ENCODE measurements around the gene TLK2.
"Not testable (repeated sequence)": the region's sequence is repeated elsewhere in the genome, so short reads cannot be mapped to it uniquely, and the experiment has no call there.

Gene TLK2

DNA sequence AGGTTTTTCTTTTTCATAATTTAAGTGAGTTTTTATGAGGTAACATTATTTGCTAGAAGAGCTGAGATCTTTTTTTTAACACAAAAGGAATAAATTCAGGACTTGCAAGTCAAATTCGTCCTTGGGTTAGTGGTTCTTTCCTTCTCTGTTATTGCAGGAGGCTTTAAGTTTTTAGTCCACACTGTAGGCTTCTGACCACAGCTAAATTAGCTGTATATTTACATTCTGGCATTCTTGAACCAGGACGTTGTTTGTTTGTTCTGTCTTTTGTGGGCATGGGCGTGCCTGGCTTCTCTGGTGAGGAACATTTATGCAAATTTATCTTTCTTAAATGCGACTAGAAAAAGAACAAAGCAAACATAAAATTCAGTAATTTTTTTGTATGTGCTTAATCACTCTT lies 80.3 kb downstream of the TLK2 start:
- DNase-seq (ENCODE audit: low read depth in 2 of 2) = not testable (repeated sequence)

- not testable (repeated sequence) for DNase-seq (ENCODE audit: low read depth in 2 of 2)
Measured at GRCh38 chr17:62560971-62561370, 82.3 kb downstream of the TLK2 start.

DNA sequence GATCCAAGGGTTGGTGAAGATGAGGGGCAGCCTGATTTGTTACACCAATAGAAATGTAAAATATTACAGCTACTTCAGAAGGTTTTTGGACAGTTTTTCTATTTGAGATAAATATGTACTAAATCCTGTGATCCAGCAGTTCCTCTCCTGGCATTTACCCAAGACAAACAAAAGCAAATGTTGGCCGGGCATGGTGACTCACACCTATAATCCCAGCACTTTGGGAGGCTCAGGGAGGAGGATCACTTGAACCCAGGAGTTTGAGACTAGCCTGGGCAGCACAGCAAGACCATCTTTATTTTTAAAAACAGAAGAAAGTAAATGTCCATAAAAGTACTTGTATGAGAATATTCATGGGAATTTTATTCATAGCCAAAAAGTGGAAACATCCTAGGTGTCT lies 84.0 kb downstream of the TLK2 start:
- DNase-seq (ENCODE audit: low read depth in 2 of 2) = no peak

GRCh38 chr17:62565817-62566216 lies 87.2 kb downstream of the TLK2 start:
- no peak for DNase-seq (ENCODE audit: low read depth in 2 of 2)

- DNase-seq (ENCODE audit: low read depth in 2 of 2) = no peak
Measured at GRCh38 chr17:62566996-62567578, 88.5 kb downstream of the TLK2 start.

GRCh38 chr17:62572488-62572887 lies 93.9 kb downstream of the TLK2 start:
- DNase-seq (ENCODE audit: low read depth in 2 of 2) = no peak

- no peak for DNase-seq (ENCODE audit: low read depth in 2 of 2)
Measured at GRCh38 chr17:62572888-62573401, 94.3 kb downstream of the TLK2 start.

DNA sequence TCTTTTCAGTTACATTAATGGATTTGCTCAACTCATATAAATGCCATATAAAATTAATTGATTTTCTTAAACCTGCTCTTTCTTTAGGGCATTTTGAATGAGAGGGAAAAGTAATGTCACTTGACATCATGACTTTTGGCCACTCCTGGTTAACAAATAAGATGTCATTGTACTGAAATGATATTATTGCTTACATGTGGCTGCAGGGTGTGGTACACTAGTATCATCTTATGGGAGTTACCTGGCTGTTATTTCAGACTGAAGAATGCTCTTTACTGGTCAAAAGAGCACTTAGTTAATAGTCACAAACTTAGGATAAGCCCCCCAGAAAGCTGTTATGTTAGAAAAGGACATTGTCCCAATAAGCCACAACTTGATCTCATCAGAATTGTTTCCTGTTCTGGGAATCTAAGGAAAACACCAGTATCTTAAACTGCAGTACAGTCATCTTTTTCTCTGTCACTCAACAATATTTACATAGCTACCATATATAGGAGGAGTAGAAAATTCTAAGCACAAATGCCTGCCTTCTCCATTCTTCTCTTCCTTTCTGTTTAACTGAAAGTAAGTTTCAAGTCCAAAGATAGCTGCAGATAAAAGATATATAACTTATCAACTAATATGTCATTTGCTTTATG lies 95.0 kb downstream of the TLK2 start:
- no peak for DNase-seq (ENCODE audit: low read depth in 2 of 2)

DNA sequence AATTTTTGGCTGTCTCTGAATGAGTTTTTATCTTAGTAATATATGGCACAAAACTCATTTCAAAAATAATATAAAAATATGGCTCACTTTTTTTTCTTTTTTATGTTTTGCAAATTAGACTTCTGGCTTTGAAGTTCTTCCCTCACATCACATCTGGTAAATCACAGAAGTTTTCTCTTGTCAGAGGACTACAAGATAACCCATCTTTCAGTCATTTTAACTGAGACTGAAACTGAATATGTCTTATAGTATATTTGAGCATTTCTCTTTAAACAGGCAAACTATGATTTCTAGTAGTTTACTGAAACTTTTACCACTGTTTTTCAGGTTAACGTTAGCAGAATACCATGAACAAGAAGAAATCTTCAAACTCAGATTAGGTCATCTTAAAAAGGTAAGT lies 97.8 kb downstream of the TLK2 start:
- DNase-seq (ENCODE audit: low read depth in 2 of 2) = no peak

GRCh38 chr17:62578757-62579487 lies 100.3 kb downstream of the TLK2 start:
- no peak for DNase-seq (ENCODE audit: low read depth in 2 of 2)

- DNase-seq (ENCODE audit: low read depth in 2 of 2) = no peak
Measured at GRCh38 chr17:62580947-62581346, 102.3 kb downstream of the TLK2 start.

DNA sequence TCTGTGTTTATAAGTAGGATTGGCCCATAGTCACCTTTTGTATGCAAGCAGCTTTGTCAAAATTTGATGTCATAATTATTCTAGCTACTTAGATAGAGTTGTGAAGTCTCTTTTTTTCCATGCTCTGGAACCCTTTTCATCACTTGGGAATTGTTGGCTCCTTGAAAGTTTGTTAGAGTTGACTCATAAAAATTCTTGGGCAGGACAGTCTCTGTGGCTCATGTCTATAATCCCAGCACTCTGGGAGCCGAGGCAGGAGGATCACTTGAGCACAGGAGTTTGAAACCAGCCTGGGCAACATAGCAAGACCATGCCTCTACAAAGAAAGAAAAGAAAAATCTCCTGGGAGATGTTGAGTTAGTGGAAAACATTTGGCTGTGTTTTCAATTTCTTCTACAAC lies 103.1 kb downstream of the TLK2 start:
- no peak for DNase-seq (ENCODE audit: low read depth in 2 of 2)

GRCh38 chr17:62587554-62587953 lies 108.9 kb downstream of the TLK2 start:
- no peak for DNase-seq (ENCODE audit: low read depth in 2 of 2)

DNA sequence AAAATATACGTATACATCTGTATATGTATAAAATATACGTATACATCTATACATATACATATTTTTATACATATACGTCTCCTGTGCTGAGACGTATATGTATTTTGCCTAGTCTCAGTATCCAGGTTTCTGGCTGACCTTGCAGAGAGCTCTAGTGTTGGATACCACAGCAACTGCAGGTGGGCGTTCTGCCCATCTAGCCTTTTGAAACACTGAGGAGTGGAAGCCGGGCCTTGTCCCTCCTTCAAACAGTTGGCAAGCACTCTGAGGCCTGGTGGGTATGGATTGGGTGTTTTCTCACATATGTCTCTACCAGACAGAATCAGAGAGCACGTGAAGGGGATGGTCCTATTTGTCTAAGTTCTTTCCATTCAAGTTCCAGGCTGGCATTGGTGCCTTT lies 109.5 kb downstream of the TLK2 start:
- no peak for DNase-seq (ENCODE audit: low read depth in 2 of 2)

DNA sequence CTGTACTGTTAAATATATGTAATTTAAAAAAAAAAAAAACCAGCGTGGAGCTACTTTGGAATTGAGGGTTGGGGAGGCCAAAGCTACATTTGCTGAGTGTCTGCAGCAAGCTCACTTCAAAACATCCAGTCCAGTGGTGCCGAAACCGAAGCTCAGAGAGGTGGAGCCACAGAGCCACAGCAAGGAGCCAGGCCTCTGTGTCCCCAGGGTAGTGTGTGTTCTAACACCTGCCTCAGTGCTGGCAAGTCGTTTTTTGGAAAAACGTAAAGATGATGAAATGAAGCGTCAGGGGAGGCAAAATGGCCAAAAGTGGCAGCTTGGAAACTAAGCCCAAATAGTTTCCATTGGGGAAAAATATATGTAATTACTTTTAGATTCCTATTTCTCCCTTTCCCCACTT lies 112.7 kb downstream of the TLK2 start:
- DNase-seq (ENCODE audit: low read depth in 2 of 2) = no peak

DNA sequence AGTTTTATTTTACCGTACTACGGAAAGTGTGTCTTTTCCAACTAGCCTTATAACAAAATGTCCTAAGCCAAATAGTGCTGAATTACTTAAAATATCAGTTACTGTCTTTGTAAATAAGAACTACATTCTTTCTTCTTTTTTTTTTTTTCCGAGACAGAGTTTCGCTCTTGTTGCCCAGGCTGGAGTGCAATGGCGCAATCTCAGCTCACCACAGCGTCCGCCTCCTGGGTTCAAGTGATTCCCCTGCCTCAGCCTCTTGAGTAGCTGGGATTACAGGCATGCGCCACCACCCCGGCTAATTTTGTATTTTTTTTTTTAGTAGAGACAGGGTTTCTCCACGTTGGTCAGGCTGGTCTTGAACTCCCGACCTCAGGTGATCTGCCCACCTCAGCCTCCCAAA lies 113.2 kb downstream of the TLK2 start:
- not testable (repeated sequence) for DNase-seq (ENCODE audit: low read depth in 2 of 2)

GRCh38 chr17:62592341-62593099 lies 113.9 kb downstream of the TLK2 start:
- DNase-seq (ENCODE audit: low read depth in 2 of 2) = no peak

GRCh38 chr17:62595484-62595883 lies 116.9 kb downstream of the TLK2 start:
- DNase-seq (ENCODE audit: low read depth in 2 of 2) = no peak

DNA sequence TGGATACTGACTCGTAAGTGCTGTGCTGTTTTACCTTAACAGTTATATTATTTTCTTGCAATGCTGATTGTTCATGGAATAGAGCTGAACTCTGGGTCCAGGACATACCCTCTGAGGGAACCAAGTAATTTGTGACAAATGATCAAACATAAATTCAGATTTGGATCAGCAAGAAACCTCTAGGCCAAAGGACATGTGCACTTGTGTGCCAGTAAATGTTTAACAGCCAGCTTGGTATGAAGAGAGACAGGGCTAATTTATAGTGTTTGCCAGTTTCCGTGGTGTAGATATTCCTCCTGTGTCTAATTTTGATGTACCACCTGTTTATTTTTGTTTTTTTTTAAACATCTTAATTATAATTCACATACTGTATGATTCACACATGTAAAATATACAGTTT lies 118.0 kb downstream of the TLK2 start:
- no peak for DNase-seq (ENCODE audit: low read depth in 2 of 2)

DNA sequence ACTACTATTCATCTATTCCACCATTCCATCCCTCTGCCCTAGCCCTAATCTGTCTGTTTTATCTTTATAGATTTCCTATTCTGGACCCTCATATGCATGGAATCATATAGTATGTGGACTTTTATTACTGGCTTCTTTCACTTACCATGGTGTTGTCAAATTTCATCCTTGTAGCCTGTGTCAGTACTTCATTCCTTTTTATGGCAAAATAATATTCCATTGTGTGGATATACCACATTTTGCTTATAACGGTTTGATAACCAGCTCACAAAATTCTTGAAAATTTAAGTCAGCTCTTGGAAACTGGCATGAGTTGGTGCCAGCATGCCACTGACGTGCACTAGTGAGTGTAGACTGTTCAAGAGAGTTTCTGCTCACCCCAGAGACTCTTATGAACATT lies 118.5 kb downstream of the TLK2 start:
- DNase-seq (ENCODE audit: low read depth in 2 of 2) = no peak

- DNase-seq (ENCODE audit: low read depth in 2 of 2) = no peak
Measured at GRCh38 chr17:62597920-62598319, 119.3 kb downstream of the TLK2 start.

DNA sequence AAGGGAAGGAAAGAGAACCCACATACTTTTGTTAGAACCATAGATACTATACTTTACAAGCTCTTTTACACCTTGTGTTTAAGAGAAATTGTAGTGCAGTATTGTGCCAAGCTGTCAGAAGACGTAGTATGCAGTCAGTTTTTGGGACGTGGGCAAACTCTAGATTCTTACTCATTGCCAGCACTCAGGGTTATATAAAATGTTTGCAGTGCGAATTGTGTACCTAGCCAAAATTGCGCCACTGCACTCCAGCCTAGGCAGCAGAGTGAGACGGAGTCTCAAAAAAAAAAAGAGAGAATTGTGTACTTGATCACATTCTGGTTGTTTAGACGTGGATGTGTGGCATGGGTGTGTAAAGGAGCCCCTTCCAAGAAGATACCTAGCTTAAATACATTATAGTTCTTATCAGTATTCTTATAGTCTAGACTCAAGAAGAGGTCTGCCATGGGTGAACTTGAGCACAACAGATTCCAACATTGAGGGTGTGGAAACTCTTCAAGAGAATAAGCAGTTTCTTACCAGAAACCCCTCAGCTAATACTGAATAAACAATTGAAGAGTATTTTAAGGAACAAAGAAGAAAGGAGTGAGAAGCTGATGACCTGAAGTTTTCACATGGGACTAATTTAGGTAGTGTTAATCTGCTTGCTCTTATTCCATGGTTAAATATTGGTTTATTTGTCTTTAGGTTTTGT lies 121.5 kb downstream of the TLK2 start:
- DNase-seq (ENCODE audit: low read depth in 2 of 2) = no peak
